Pulmonary artery endothelial cell (primary cell): ENCODE measurements around the gene ACOT7. TPM values are rescaled to one million over a fixed set of nuclear protein-coding genes. Genes with fewer than 3 reads are reported as not detected.
"Not testable (repeated sequence)": the region's sequence is repeated elsewhere in the genome, so short reads cannot be mapped to it uniquely, and the experiment has no call there.

ENCODE experiments used
- DNase-seq: peaks from one replicate; pipeline ENCODE4 v3.0.0-alpha.2; 2011; ENCODE audit warnings: low read depth, low spot score
- total RNA-seq: library from RNA; depleted of rRNA; stranded (reverse); fragments of >200 nt; gene quantifications from 2 replicates; pipeline ENCODE4 v1.2.3, GENCODE V29; 2014

Gene ACOT7
- total RNA-seq, 1 donor from 2014 or later: 69.0 TPM

DNA sequence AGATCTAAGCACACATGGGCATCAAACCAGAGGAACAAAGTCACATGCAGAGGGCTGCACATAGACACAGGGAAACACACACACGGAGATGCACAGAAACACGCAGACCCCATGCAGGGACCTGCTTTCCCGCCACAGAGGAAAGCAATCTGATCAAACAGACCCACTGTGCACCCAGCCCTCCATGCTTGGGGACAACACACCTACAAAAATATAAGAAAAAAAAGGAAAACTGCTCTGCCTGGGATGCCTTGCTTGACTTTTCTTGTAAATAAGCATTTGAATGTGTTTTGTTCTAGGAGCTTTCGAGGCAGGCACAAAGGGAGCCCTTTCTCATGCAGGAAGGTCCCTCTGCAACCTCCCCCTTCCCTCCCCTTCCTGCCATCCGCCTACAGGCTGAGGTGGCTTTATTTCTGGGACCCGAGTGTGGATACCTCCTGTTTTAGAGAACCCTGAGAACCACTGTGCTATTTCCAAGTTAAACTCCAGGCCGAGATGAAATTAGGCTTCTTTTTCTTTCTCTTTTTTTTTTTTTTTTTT lies 154.3 kb downstream of the ACOT7 start:
- DNase-seq: no peak

DNA sequence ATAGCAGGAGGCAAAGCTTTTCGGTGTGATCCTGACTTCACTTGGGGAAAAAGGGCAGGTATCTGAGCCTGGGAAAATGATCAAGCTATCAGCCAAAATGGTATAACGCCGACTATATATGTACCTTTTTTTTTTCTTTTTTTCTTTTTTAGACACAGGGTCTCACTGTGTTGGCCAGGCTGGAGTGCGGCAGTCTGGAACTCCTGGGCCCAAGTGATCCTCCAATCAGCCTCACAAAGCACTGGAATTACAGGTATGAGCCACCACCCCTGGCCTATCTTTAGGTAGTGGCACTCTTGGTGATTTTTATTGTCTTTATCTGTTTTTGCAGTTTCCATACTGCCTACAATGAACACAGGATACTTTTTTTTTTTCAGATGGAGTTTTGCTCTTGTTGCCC lies 156.5 kb downstream of the ACOT7 start:
- no peak for DNase-seq

DNA sequence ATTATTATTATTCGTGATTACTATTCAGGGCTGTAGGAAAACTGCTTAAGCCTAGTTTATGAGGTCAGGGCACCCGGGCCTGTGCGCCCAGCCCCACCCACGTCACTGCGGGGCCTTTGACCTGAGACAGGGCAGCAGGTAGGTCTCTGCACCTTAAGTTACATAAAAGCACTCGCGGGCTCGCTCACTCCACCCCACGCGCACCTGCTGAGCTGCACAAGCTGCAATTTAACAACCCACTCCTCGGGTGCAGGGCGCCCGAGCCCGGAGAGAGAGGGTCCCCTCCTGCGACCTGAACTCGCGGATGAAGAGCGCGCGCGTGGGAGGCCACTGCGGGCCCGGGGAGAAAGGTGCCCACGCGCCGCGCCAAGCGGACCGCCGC lies 158.3 kb downstream of the ACOT7 start:
- no peak for DNase-seq

DNA sequence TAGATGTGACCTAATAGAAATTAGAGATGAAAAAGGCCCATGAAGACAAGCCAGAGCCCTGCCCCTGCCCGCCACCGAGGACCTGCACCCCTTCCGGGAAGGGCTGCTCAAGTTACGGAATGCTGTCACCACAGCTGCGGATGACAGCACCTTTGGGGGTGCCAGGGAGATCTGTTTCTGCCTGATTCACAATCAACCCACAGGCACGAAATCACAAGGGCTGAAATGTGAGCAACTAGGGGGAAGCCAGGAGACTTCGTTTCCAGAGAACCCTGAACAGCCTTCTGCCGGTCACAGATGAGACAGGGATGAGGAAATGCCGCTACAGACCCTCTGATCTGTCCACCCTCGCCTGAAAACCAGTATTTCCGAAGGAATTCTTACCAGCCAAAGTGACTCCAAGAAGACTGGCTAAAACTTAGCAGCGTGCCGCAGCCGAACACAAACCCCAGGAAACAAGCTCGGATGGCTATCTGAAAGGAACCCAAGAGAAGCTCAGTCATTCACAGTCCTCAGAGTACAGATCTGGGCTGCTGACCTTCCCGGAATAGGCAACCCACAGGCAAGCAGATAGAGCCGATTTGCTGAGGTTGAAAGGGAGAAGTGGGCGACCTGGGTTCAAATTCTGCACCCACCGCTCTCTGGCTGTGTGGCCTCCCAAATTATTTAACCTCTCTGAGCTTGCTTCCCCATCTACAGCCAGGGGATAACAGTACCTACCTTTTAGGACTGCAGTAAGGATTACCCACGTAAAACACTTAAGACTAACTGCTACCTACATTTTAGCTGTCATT lies 158.9 kb downstream of the ACOT7 start:
- DNase-seq: no peak

DNA sequence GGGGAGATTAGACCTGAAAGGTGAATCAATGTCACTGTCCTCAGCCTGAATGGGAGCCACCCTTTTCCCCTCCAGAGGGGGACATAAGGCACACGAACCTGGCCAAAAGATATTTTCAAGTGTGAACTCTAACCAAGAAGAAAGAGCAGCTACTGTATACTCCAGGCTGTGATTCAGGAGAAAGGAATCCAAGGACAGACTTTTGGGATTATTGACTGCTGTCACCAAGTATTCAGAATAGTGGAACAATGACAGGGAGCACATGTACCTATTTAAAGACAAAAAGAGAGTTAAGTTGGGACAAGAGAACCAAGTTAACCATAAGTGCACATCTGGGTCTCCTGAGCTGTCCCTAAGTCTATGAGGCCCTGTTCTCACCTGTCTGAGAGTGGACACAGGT lies 160.2 kb downstream of the ACOT7 start:
- DNase-seq: no peak

DNA sequence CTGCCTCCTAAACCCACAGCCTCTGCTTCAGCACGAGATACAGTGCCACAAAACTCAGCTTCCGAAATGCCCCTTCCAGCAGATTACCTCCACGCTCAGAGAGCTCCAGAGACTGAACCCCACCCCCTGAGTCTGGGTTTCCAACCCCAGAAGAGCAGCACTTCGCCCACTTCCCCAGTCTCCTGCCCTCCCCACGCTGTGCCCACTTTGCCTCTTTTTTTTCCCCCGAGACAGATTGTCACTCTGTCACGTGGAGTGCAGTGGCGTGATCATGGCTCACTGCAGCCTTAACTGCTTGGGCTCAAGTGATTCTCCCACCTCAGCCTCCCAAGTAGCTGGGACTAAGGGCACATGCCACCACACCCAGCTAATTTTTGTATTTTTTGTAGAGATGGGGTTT lies 167.9 kb downstream of the ACOT7 start:
- no peak for DNase-seq

DNA sequence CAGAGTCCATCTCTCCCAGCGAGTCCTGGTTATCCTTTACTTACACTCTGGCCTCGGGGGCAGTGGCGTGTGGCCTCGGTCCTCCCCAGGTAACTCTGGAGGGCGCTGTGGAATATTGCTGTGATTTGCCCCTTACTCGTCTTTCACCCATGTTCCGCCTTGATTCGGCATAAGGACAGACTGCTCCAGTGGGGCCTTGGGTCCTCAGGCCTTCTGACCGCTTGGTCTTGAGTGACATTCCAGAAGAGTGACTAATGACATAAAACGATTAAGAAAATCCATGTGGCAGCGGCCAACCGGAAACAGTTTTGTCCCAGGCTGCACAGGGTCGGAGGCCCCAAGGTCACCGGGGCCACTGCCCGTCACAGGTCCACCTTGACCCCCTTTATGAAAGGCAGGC lies 168.8 kb downstream of the ACOT7 start:
- DNase-seq: no peak

DNA sequence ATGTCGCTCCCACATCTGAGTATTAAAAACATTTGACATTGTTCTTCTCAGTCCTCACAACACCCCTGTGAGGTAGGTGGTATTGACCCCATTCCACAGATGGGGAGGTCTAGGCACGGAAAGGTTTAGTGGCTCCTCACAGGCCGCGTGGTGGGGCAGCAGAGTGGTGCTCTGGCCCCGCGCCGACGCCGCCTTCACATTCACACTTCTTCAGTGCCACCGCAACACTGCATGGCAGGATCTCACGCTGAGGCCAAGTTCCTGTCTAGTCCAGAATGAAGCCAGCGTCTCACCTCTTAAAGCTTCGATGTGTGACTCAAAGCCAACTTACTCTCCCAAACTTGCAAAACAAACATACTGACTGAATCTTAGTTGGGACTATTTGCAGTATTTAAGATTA lies 169.9 kb downstream of the ACOT7 start:
- DNase-seq: no peak

DNA sequence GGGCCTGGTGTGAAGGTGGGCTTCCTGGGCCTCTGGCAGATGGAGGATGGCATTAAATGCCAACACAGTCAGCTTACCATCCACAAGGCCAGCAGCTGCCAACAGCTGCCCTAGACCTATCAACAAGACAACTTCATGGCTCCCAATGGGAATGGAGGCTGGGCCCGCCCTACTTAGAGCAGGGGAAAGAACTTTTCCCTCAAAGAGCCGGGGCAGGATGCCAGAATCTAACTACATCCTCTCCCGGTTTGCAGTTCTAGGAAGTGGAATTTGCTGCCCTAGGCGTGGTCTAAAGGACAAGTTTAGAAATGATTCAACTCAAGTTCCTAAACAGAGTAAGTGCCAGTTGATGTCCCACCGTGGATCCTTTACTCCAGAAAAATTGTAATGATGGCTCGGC lies 170.9 kb downstream of the ACOT7 start:
- no peak for DNase-seq

DNA sequence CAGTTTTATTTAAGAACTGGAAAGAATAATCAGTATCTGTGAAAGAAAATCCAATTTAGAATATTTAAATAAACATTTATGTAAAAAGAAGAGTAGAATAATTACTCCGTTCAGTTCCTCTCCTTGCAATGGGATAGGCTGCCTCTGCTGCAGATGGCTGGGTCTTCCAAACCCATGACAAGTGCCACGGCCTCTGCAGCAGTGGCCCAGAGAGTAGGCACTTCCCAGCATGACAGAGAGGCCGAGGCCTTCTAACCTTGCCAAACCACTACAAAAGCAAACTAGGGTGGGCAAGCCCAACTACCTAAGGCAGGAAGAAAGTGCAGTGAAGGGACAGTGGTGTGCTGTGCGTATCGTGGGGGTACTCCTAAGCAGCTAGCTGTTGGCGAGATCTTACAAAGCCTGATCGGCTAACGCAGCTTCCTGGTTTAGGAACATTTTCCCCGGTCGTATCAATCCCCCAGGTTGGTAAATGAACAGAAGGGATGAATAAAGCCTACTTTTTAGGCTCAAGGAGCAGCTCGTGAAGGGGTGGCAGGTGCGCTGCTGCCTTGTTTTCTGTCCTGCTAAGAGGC lies 172.3 kb downstream of the ACOT7 start:
- no peak for DNase-seq

DNA sequence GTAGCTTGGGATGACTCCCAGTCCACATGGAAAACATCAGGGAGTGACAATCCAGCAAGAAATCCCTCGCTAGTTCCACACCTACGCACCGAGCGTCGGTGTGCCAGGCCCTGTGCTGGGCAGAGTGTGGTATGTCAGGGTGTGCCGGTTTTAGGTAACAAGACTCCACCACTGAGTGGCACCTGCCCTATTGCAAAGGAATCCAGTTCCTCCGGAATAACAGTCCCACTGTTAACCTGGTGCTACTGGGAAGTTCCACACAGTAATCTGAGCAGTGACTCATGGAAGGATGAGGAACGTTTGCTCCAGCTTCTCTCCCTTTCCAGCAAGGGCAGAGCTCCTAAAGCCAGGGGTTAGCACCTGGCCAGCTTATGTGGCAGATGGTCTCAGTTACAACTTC lies 173.3 kb downstream of the ACOT7 start:
- no peak for DNase-seq

DNA sequence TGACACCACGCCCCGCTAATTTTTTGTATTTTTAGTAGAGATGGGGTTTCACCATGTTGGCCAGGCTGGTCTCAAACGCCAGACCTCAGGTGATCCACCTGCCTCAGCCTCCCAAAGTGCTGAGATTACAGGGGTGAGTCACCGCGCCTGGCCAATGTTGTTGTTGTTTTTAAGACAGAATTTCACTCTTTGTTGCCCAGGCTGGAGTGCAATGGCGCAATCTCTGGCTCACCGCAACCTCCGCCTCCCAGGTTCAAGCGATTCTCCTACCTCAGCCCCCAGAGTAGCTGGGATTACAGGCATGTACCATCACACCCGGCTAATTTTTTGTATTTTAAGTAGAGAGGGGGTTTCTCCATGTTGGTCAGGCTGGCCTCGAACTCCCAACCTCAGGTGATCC lies 173.9 kb downstream of the ACOT7 start:
- not testable (repeated sequence) for DNase-seq

DNA sequence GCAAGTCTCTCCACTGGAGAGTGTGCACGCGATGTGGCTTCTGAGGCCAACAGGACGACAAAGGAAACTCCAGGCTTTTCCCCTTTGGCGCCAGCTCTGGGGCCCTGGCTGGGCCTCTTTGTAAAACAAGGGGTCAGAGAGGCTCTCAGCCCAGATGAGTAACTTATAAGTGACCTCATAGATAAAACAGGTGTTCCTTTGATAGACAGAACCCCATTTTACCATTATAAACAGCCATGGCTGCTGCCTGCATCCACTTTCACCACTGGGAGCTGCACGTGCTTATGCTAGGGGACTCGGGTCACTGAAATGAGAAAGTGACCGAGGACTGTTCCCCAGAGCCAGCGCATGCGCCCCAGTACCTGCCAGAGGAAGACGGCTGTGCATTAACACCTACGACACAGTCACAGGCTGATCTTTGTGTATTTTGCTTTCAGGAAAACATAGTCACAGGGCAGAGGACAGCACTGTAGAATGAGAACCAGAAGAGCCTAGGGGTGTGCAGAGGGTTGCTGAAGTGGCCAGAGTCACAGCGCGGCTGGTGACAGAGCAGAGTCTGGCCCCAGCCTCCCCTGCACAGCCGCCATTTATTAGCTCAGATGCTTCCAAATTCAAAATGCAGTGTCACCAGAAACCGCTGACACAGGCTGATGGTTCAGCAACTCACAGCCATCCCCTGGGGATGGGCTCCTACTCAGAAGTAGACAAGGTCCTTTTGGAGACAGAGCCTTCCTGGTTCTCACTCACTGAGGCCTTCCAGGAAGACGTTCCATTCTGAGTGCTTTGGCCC lies 175.0 kb downstream of the ACOT7 start:
- no peak for DNase-seq

Other genes starting within 250 kb of the ACOT7 start
- gene CHD5, start 213.4 kb downstream of the ACOT7 start, total RNA-seq: 0.04 and 0.07 TPM in 2 replicates
- gene RPL22, start 194.2 kb downstream of the ACOT7 start, total RNA-seq: 136 and 193 TPM in 2 replicates
- 3.4 and 9.7 TPM in 2 replicates for gene RNF207, start 187.6 kb downstream of the ACOT7 start, total RNA-seq
- 77.2 and 124 TPM in 2 replicates for gene ICMT, start 157.8 kb downstream of the ACOT7 start, total RNA-seq
- gene HES3, start 149.6 kb downstream of the ACOT7 start, total RNA-seq: not detected in 2 replicates
- gene GPR153, start 132.7 kb downstream of the ACOT7 start, total RNA-seq: 1.8 and 2.5 TPM in 2 replicates
- gene HES2, start 26.2 kb upstream of the ACOT7 start, total RNA-seq: 18.8 and 38.6 TPM in 2 replicates
- gene ESPN, start 31.0 kb upstream of the ACOT7 start, total RNA-seq: 0.79 and 0.81 TPM in 2 replicates
- 8.4 and 8.8 TPM in 2 replicates for gene TNFRSF25, start 72.4 kb upstream of the ACOT7 start, total RNA-seq
- gene PLEKHG5, start 97.9 kb upstream of the ACOT7 start, total RNA-seq: 28.0 and 41.3 TPM in 2 replicates
- gene NOL9, start 160.7 kb upstream of the ACOT7 start, total RNA-seq: 22.2 and 34.1 TPM in 2 replicates
- gene TAS1R1, start 161.5 kb upstream of the ACOT7 start, total RNA-seq: 0.07 TPM in 1 of 2 replicates, not detected in the other
- gene ZBTB48, start 186.2 kb upstream of the ACOT7 start, total RNA-seq: 13.3 and 14.0 TPM in 2 replicates
- gene KLHL21, start 209.1 kb upstream of the ACOT7 start, total RNA-seq: 24.1 and 25.3 TPM in 2 replicates
- gene PHF13, start 220.0 kb upstream of the ACOT7 start, total RNA-seq: 11.8 and 12.3 TPM in 2 replicates
- 17.5 and 25.0 TPM in 2 replicates for gene THAP3, start 231.1 kb upstream of the ACOT7 start, total RNA-seq